HCT116 (cell line): ENCODE data around the gene BET1L. TPM values are rescaled to one million over a fixed set of nuclear protein-coding genes. Genes with fewer than 3 reads are reported as not detected.

Experiments
- ATAC-seq: fragments of 200-7000 bp; cut with Tn5 transposase; 2 replicates; pipeline ENCODE4 v1.9.1; 2020; ENCODE audit warnings: mild to moderate bottlenecking, moderate library complexity
- BruUV-seq: library from RNA; stranded (reverse); fragments of 400-500 nt; replicated peaks from 2 replicates; lab custom pipeline; 2021; lab: Mats Ljungman, UMichigan
- CTCF ChIA-PET: fragments of 300-600 bp; sonication (Branson Sonifier 250); formaldehyde crosslinking; loops from one replicate; lab custom pipeline; 2021; ENCODE audit warnings: antibody characterized with exemption; lab: Charles Lee
- POLR2A ChIA-PET: fragments of 300-600, 350-600 bp; sonication (Branson Sonifier 250); formaldehyde crosslinking; loops from one replicate; lab custom pipeline; 2021; ENCODE audit warnings: antibody characterized with exemption; lab: Charles Lee
- RAD21 ChIA-PET, 2 experiments: fragments of 300-600 bp; sonication (Branson Sonifier 250); formaldehyde crosslinking; loops; one replicate each; lab custom pipeline; 2023; ENCODE audit warnings: low total read pairs in 2 of 2; ENCODE audit not compliant: uncharacterized antibody in 2 of 2, unreplicated experiment in 2 of 2, low non-redundant PET in 1 of 2; lab: Charles Lee
- DNase-seq: peaks from one replicate; pipeline ENCODE4 v3.0.0-alpha.2; 2010; ENCODE audit warnings: low read depth, low spot score
- H2AFZ ChIP-seq: fragments of 200-600 bp; shearing (Covaris generic), sonication (generic); 2 replicates; pipeline ENCODE4 v1.6.1; 2017; ENCODE audit warnings: low read depth, mixed run types, mixed read lengths, antibody characterized with exemption, low read length; ENCODE audit not compliant: poor library complexity, severe bottlenecking
- H3K27ac ChIP-seq: 2 replicates; pipeline ENCODE4 v1.5.1; 2012; ENCODE audit warnings: low read depth, low read length
- H3K27me3 ChIP-seq: fragments of 200-600 bp; sonication (generic); 2 replicates; pipeline ENCODE4 v1.6.1; 2016; ENCODE audit warnings: mixed run types, low read length, mixed read lengths; ENCODE audit not compliant: insufficient read depth
- H3K36me3 ChIP-seq, 2 experiments: fragments of 200-500 bp in 1 of 2; fragments of 200-600 bp in 1 of 2; sonication (Bioruptor generic) in 1 of 2; sonication (generic) in 1 of 2; 2 replicates each; pipeline versions ENCODE4 v1.5.1 to v1.6.1; 2014 to 2016; ENCODE audit warnings: low read length in 2 of 2, inconsistent platforms in 1 of 2, mixed read lengths in 1 of 2, mixed run types in 1 of 2; ENCODE audit not compliant: insufficient read depth in 2 of 2, control insufficient read depth in 1 of 2
- H3K4me1 ChIP-seq, 2 experiments: fragments of 200-600 bp in 1 of 2; sonication (generic) in 1 of 2; 2 replicates each; pipeline versions ENCODE4 v1.5.1 to v1.6.1; 2012 to 2017; ENCODE audit warnings: low read length in 2 of 2, inconsistent platforms in 1 of 2, mild to moderate bottlenecking in 1 of 2, mixed read lengths in 1 of 2, mixed run types in 1 of 2, moderate library complexity in 1 of 2; ENCODE audit not compliant: insufficient read depth in 2 of 2, control insufficient read depth in 1 of 2
- H3K4me2 ChIP-seq: fragments of 200-600 bp; sonication (generic); 2 replicates; pipeline ENCODE4 v1.6.1; 2017; ENCODE audit warnings: mixed run types, low read length, mixed read lengths
- H3K4me3 ChIP-seq, 2 experiments: fragments of 200-600 bp in 1 of 2; sonication (generic) in 1 of 2; replicated peaks in 1 of 2; 2 replicates each; pipeline ENCODE4 v1.5.1; 2011 to 2016; ENCODE audit warnings: low read length in 2 of 2, control low read depth in 1 of 2, low read depth in 1 of 2, mild to moderate bottlenecking in 1 of 2, mixed read lengths in 1 of 2, mixed run types in 1 of 2
- H3K79me2 ChIP-seq: fragments of 200-600 bp; sonication (generic); 2 replicates; pipeline ENCODE4 v1.6.1; 2017; ENCODE audit warnings: mild to moderate bottlenecking, mixed run types, low read length, moderate library complexity, mixed read lengths; ENCODE audit not compliant: insufficient read depth
- H3K9ac ChIP-seq: fragments of 200-600 bp; sonication (generic); 2 replicates; pipeline ENCODE4 v1.6.1; 2016; ENCODE audit warnings: low read length, mixed read lengths
- H3K9me2 ChIP-seq: fragments of 200-600 bp; sonication (generic), shearing (Covaris generic); 2 replicates; pipeline ENCODE4 v1.6.1; 2017; ENCODE audit warnings: mixed run types, mild to moderate bottlenecking, moderate library complexity; ENCODE audit not compliant: insufficient read depth
- H3K9me3 ChIP-seq, 2 experiments: fragments of 200-500 bp in 1 of 2; fragments of 200-600 bp in 1 of 2; sonication (Bioruptor generic) in 1 of 2; sonication (generic) in 1 of 2; 2 replicates each; pipeline ENCODE4 v1.6.1; 2014 to 2017; ENCODE audit warnings: low read length in 2 of 2, mixed read lengths in 2 of 2, inconsistent platforms in 1 of 2, low read depth in 1 of 2, mild to moderate bottlenecking in 1 of 2, mixed run types in 1 of 2, moderate library complexity in 1 of 2; ENCODE audit not compliant: control insufficient read depth in 1 of 2, insufficient read depth in 1 of 2
- H4K20me1 ChIP-seq: fragments of 200-600 bp; sonication (generic), shearing (Covaris generic); 2 replicates; pipeline ENCODE4 v1.6.1; 2017; ENCODE audit warnings: mixed run types, mild to moderate bottlenecking, moderate library complexity; ENCODE audit not compliant: insufficient read depth
- CBX3 ChIP-seq: IDR thresholded peaks from 2 replicates; pipeline ENCODE4 v1.6.1; 2012; ENCODE audit warnings: low read depth
- EGR1 ChIP-seq: IDR thresholded peaks from 2 replicates; pipeline ENCODE4 v1.6.1; 2012; ENCODE audit warnings: low read depth
- ELF1 ChIP-seq: IDR thresholded peaks from 2 replicates; pipeline ENCODE4 v1.6.1; 2012; ENCODE audit warnings: low read depth, borderline replicate concordance
- FOSL1 ChIP-seq: IDR thresholded peaks from 2 replicates; pipeline ENCODE4 v1.6.1; 2012; ENCODE audit warnings: low read depth
- JUND ChIP-seq: IDR thresholded peaks from 2 replicates; pipeline ENCODE4 v1.6.1; 2012
- POLR2A ChIP-seq: IDR thresholded peaks from 2 replicates; pipeline ENCODE4 v1.7.0; 2011; ENCODE audit warnings: borderline replicate concordance; ENCODE audit not compliant: insufficient read depth, insufficient read length; ENCODE audit errors: extremely low read depth
- SIN3A ChIP-seq: IDR thresholded peaks from 2 replicates; pipeline ENCODE4 v1.6.1; 2012; ENCODE audit warnings: low read depth
- SP1 ChIP-seq: IDR thresholded peaks from 2 replicates; pipeline ENCODE4 v1.6.1; 2012; ENCODE audit warnings: low read depth
- TCF7L2 ChIP-seq: IDR thresholded peaks from 2 replicates; pipeline ENCODE4 v1.7.0; 2011; ENCODE audit warnings: borderline replicate concordance, inconsistent platforms; ENCODE audit not compliant: insufficient read depth, insufficient read length; ENCODE audit errors: extremely low read depth
- YY1 ChIP-seq: IDR thresholded peaks from 2 replicates; pipeline ENCODE4 v1.6.1; 2011; ENCODE audit warnings: low read length, low read depth, moderate library complexity, mild to moderate bottlenecking; ENCODE audit not compliant: insufficient replicate concordance; ENCODE audit errors: extremely low read depth
- ZBTB33 ChIP-seq: IDR thresholded peaks from 2 replicates; pipeline ENCODE4 v1.6.1; 2011; ENCODE audit warnings: mild to moderate bottlenecking, low read length, moderate library complexity; ENCODE audit not compliant: insufficient replicate concordance; ENCODE audit errors: extremely low read depth
- intact Hi-C: fragments of 100-400 bp; cut with micrococcal nuclease; formaldehyde crosslinking; loops from 2 replicates; pipeline ENCODE4 v1.10.0; 2022
- total RNA-seq: library from RNA; stranded (reverse); gene quantifications from one replicate; pipeline ENCODE4 v1.2.1, GENCODE V29; 2021; ENCODE audit not compliant: unreplicated experiment
- TF ChIP-seq, protein P1 (sequence below): IDR thresholded peaks from 2 replicates; pipeline ENCODE4 v1.6.1; 2012; ENCODE audit warnings: low read depth
- TF ChIP-seq, protein P2 (sequence below): IDR thresholded peaks from 2 replicates; pipeline ENCODE4 v1.6.1; 2012
- TF ChIP-seq, protein P3 (sequence below): IDR thresholded peaks from 2 replicates; pipeline ENCODE4 v1.6.1; 2012

Gene BET1L
- total RNA-seq, 1 experiment from 2014 or later = 49.1 TPM

DNA sequence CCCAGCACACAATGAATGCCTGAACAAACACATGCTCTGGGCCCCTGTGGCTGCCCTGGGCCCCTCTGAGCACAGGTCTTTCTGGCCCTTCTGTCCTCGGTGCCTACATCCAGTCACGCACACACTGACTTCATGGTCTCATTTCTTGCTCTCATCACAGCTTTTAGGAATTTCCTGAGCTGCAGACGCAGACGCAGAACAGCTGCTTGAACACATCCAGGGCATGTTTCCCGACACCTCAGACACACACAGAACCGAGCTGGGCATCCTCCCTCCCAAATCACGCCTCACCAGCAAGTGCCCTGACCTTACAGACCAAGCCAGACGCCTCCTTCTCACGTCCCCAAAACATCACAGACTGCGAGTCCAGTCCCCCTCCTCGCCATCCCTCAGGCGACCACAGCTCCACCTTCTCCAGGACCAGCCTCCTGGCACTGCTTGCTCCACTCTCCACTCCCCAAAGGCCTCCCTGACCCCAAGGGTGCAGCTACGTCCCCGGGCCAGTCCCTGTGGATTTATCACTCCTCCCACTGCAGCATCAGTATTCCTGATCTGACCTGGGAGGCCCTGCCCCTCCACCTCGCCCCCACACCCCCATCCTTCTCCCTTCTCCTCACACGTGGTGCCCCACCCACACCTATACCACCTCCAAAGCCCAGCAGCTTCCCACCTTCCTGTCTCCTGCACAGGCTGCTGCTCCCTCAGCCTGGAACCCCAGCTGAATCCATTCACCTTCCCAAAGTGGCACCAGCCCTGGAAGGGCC, 16.0 kb upstream of the BET1L start:
- ChIA-PET RAD21 (no interaction called here), CTCF (no interaction called here), POLR2A (interaction anchor here (0.6 kb wide), 1 partner anchor 10 kb away, joined by 3 read pairs; no protein-coding TSS in a partner anchor)
- Histone ChIP-seq H3K36me3 (no peaks in the 10 kb centered on the region), H3K27ac (no peak overlapping the region), H3K4me1 (no peaks in the 10 kb centered on the region), H3K27me3 (no peaks in the 10 kb centered on the region), H3K9me3 (no peaks in the 10 kb centered on the region), H2AFZ (no peak overlapping the region), H3K4me3 (no peak overlapping the region), H3K9ac (no peak overlapping the region), H3K4me2 (no peak overlapping the region), H3K9me2 (no peaks in the 10 kb centered on the region), H3K79me2 (no peaks in the 10 kb centered on the region), H4K20me1 (no peaks in the 10 kb centered on the region)
- DNase-seq (no peak), ATAC-seq (no peak)
- intact Hi-C loops = no loop called here
- TF ChIP-seq TCF7L2 = no peak
- TF ChIP-seq, protein P1, sequence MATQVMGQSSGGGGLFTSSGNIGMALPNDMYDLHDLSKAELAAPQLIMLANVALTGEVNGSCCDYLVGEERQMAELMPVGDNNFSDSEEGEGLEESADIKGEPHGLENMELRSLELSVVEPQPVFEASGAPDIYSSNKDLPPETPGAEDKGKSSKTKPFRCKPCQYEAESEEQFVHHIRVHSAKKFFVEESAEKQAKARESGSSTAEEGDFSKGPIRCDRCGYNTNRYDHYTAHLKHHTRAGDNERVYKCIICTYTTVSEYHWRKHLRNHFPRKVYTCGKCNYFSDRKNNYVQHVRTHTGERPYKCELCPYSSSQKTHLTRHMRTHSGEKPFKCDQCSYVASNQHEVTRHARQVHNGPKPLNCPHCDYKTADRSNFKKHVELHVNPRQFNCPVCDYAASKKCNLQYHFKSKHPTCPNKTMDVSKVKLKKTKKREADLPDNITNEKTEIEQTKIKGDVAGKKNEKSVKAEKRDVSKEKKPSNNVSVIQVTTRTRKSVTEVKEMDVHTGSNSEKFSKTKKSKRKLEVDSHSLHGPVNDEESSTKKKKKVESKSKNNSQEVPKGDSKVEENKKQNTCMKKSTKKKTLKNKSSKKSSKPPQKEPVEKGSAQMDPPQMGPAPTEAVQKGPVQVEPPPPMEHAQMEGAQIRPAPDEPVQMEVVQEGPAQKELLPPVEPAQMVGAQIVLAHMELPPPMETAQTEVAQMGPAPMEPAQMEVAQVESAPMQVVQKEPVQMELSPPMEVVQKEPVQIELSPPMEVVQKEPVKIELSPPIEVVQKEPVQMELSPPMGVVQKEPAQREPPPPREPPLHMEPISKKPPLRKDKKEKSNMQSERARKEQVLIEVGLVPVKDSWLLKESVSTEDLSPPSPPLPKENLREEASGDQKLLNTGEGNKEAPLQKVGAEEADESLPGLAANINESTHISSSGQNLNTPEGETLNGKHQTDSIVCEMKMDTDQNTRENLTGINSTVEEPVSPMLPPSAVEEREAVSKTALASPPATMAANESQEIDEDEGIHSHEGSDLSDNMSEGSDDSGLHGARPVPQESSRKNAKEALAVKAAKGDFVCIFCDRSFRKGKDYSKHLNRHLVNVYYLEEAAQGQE = no peak
- TF ChIP-seq, protein P2, sequence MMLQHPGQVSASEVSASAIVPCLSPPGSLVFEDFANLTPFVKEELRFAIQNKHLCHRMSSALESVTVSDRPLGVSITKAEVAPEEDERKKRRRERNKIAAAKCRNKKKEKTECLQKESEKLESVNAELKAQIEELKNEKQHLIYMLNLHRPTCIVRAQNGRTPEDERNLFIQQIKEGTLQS = no peak
- no peak for TF ChIP-seq ELF1
- no peak for TF ChIP-seq JUND
- no peak for TF ChIP-seq SP1
- TF ChIP-seq, protein P3, sequence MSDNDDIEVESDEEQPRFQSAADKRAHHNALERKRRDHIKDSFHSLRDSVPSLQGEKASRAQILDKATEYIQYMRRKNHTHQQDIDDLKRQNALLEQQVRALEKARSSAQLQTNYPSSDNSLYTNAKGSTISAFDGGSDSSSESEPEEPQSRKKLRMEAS = no peak
- no peak for TF ChIP-seq EGR1
- no peak for TF ChIP-seq SIN3A
- no peak for TF ChIP-seq ZBTB33
- TF ChIP-seq FOSL1 = no peak
- no peak for TF ChIP-seq YY1
- no peak for TF ChIP-seq CBX3
- TF ChIP-seq POLR2A = no peak
- no TSS peak for BruUV-seq
